Nucleus accumbens (tissue), 56 donors: Measurements from ENCODE around the gene ABCA2.

Source experiments
- DNase-seq, 56 donors: peaks; one replicate each; lab custom pipeline; 2025; lab: John Stamatoyannopoulos, UW

Gene ABCA2, protein sequence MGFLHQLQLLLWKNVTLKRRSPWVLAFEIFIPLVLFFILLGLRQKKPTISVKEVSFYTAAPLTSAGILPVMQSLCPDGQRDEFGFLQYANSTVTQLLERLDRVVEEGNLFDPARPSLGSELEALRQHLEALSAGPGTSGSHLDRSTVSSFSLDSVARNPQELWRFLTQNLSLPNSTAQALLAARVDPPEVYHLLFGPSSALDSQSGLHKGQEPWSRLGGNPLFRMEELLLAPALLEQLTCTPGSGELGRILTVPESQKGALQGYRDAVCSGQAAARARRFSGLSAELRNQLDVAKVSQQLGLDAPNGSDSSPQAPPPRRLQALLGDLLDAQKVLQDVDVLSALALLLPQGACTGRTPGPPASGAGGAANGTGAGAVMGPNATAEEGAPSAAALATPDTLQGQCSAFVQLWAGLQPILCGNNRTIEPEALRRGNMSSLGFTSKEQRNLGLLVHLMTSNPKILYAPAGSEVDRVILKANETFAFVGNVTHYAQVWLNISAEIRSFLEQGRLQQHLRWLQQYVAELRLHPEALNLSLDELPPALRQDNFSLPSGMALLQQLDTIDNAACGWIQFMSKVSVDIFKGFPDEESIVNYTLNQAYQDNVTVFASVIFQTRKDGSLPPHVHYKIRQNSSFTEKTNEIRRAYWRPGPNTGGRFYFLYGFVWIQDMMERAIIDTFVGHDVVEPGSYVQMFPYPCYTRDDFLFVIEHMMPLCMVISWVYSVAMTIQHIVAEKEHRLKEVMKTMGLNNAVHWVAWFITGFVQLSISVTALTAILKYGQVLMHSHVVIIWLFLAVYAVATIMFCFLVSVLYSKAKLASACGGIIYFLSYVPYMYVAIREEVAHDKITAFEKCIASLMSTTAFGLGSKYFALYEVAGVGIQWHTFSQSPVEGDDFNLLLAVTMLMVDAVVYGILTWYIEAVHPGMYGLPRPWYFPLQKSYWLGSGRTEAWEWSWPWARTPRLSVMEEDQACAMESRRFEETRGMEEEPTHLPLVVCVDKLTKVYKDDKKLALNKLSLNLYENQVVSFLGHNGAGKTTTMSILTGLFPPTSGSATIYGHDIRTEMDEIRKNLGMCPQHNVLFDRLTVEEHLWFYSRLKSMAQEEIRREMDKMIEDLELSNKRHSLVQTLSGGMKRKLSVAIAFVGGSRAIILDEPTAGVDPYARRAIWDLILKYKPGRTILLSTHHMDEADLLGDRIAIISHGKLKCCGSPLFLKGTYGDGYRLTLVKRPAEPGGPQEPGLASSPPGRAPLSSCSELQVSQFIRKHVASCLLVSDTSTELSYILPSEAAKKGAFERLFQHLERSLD (N-terminal part only)

DNA sequence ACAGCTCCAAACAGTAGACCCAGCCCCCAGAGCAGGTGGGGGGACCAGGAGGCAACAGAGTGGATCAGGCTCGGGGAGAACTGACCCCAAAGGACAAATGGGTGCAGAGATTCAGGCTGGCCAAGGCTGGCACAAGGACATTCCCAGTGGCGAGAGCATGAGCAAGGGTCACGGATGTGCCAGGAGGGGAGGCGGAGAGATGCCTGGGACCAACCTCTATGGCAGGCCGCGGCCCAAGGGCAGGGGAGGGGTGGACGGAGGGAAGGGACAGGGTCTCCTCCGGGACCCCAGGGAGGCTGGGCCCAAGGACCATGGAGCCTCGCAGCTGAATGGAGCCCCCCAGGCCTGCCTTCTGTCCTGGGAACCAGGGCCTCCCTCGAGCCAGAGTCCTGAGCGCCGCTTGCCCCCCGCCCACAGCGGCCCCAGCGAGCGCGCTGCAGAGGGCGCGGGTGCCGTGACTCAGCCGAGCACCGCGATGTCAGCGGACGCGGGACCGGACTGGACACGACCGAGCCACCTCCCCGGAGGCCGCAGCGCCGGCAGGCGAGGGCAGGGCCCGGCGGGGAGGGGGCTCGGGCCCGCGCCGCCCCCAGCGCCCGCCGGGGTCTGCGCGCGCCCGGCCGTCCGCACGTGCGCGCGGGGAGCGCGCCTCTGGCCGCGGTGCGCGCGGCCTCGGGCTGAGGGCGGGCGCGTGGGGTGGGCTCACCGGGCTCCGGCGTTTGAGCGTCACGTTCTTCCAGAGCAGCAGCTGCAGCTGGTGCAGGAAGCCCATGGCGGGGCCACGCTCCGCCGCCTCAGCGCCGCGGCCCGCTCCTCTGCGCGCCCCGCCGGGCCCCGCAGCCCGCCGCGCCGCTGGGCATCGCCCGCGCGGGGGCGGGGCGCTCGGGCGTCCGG lies at the start of gene ABCA2:
TSS of gene ABCA2 (minus strand) at position 869 of the 894 bp plus-strand sequence. CDS start at position 772, 97 bp downstream.
- peak in 10 of 56 donors; percentile 16 to 68 (median 50) for DNase-seq

DNA sequence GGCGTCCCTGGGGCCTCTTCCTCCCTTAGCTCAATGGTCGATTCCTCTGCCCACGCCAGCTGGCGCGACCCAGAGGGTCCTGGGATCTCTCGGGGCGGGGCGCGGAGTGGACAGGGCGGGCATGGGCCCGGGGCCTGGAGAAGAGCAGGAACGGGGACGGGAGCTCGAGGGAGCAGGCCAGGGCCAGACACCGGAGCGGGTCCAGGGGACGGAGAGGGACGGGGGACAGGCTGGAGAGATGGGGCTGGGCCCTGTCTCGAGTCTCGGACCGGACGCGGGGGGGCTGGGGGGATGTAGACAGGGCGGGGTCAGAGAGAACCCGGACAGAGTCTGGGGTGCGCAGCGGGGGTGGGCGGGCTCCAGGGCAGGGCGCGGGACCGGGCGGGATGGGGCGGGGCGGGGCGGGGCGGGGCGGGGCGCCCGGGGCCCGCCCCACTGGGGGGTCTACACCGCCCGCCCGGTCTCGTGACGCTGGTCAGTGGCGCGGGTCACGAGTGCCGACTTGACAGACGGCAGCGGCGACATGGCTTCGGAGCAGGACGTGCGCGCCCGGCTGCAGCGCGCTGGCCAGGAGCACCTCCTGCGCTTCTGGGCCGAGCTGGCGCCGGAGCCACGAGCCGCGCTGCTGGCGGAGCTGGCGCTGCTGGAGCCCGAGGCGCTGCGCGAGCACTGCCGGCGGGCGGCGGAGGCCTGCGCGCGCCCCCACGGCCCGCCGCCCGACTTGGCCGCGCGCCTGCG lies 49.1 kb upstream of the ABCA2 start, which contains the start of gene UAP1L1:
TSS of gene UAP1L1 (plus strand) at position 508 of the 738 bp plus-strand sequence. CDS start at position 524, 16 bp downstream.
- DNase-seq, result peak in 52 of 56 donors; percentile 31 to 95 (median 74)

DNA sequence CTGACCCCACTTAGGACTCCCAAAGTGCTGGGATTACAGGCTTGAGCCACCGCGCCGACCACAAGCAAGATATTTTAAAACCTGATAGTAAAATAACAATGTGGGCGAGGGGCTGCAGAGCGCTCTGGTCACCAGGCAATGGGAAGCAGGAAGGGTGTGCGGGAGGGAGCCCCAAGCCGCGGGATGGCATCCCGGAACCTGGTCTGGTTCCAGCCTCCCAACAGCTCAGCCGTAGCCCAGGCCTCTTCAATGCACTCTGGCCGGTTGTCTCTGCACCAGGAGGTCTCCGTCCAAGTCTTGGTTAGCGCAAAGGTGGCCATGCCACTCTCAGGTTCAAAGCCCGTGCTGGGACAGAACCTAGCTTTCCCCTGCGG lies 48.6 kb upstream of the ABCA2 start:
- peak in 1 of 56 donors; percentile 47 for DNase-seq

DNA sequence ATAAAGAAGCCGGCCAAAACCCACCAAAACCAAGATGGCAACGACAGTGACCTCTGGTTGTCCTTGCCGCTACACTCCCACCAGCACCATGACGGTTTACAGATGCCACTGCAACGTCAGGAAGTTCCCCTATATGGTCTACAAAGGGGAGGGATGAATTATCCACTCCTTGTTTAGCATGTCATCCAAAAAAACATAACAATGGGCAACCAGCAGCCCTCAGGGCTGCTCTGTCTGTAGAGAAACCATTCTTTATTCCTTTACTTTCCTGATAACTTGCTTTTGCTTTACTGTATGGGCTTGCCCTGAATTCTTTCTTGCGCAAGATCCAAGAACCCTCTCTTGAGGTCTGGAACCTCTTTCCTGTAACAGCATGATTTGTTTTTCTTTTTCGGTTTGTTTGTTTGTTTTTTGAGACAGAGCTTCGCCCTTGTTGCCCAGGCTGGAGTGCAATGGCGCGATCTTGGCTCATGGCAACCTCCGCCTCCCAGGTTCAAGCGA lies 47.3 kb upstream of the ABCA2 start:
- no peak for DNase-seq

DNA sequence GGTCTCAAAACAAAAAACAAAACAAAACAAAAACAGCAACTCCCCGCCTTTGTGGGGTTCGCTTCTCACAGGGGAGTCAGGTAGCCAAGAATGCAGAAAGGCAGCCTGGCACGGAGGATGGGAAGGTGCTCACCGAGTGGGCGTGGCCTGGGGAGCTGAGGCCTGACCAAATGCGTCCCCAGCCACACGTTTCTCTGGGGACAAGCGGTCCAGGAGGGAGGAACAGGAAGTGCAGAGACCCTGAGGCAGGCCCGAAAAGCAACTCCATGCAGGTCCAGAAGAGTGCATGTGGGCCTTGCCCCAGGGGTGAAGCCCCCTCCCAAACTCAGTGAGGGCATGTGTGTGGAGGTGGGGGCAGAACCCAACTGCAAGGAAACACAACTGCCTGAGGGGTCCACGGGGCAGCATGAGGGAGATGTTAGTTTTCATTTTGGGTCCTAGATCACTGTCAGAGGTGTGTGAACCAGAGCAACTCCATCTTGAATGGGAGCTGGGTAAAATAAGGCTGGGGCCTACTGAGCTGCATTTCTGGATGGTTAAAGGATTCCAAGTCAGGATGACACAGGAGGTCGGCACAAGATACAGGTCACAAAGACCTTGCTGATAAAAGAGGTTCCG lies 46.7 kb upstream of the ABCA2 start:
- DNase-seq, result no peak

DNA sequence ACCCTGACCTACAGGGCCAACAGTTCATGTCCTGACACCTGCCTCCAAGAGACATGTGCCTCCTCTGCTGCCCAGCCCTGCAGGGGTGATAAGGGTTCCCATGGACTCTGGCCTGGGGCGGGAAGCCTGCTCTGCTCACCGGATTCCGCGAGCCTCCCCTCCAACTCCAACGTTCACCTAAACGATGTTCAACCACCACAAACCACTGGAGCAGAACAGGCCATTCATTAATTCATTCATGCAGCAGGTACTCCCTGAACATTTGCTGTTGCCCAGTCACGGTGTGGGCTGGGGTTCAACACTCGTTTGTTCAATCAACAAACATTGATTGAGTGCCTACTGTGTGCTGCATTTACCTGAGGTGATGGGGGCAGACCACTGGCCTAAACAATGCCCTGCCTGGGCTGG lies 46.0 kb upstream of the ABCA2 start:
- DNase-seq, result no peak

DNA sequence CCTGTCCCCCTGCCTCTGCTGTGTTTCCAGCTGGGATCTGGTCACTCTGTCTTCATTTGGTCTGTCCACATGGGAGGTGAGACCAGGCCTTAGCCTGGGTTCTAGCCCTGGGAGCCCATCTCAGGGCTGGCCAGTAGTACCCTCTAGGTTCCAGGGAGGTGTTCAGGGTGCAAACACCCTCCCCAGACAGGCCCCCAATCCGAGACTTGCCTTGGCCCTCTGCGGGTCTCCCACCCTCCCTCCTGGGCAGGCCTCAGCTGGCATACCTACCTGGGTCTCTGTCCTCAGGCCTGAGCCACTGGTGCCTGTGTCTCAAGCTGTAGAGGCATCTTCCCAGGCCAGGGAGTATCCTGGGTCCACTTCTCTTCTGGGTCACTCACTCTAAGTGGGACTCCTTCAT lies 43.2 kb upstream of the ABCA2 start:
- no peak for DNase-seq

DNA sequence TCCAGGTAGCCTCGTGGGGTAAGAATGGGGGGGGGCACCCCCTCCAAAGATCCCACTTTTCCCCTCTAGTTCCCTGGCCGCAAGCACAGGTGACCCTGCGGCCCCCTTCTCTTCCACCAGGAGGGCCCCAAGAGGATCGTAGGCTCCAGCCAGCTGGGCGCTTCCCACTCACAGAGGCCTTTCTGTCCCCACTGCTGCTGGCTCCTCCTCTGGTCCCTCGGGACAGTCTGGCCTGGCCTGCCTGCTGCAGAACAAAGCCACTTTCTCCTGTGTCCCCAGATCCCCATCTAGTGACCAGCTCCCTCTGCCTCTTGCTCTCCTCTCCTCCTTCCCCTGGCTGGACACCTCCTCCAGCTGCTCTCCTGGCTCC lies 42.9 kb upstream of the ABCA2 start:
- DNase-seq, result peak in 54 of 56 donors; percentile 54 to 95 (median 82)

DNA sequence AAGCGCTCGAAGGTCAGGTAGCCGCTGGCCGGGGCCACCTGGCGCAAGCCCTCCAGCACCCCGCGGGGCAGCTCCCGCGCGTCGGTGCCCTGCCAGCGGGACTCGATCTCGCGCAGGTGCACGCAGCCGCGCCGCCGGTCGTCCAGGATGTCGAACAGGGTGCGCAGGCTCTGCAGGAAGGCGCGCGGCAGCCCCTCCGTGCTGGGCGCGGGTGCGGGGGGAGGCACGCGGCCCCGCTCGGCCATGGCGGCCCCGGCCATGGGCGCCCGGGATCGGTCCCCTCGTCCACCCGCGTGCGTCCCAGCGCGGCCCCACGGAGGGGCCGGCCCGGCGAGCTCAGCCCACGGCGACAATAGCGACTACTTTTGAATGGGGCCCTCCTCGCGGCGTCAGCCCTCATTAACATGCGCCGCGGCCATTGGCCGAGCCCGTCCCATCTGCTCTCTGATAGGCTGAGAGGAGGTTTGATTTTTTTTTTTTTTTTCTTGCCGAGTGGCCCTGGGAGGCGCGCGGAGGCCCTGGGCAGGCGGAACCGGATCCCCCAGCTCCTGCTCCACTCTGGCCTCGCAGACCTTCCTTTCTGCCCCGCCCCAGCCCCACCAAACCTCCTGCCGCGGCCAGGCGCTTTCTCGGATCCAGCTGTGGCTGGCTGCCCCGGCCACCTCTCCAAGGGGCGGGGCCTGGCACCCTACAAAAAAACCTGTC lies 42.3 kb upstream of the ABCA2 start, which contains the start of gene SAPCD2:
TSS of gene SAPCD2 (minus strand) at position 357 of the 705 bp plus-strand sequence. CDS start at position 260, 97 bp downstream.
- peak in 53 of 56 donors; percentile 42 to 89 (median 77) for DNase-seq

DNA sequence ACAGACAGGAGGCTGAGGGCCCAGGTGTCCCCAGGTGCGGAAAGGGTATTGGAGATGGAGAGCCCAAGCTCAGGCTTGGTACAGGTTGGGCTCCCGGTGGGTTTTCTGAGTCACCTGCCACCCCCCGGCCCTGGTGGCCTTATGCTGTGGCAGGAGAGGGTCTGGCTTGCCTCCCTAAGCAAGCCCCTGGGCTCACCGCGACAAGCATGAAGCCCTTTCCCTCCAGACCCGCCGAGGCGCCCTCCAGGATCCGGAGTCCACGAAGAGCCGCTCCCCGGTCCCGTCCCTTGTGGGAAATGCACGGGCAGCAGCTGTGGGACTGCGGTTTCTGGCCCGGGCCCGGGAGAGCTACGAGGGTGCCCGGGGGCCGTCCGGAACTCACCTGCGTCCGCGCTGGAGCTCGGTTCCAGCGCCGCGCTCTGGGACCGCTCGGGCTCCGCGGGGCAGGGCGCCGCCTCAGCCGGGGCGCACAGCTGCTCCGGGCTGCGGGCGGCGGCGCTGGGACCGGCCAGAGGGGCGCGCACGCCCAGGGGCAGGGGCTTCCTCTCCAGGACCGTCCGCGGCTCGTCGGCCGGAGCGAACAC lies 41.6 kb upstream of the ABCA2 start:
- no peak for DNase-seq

DNA sequence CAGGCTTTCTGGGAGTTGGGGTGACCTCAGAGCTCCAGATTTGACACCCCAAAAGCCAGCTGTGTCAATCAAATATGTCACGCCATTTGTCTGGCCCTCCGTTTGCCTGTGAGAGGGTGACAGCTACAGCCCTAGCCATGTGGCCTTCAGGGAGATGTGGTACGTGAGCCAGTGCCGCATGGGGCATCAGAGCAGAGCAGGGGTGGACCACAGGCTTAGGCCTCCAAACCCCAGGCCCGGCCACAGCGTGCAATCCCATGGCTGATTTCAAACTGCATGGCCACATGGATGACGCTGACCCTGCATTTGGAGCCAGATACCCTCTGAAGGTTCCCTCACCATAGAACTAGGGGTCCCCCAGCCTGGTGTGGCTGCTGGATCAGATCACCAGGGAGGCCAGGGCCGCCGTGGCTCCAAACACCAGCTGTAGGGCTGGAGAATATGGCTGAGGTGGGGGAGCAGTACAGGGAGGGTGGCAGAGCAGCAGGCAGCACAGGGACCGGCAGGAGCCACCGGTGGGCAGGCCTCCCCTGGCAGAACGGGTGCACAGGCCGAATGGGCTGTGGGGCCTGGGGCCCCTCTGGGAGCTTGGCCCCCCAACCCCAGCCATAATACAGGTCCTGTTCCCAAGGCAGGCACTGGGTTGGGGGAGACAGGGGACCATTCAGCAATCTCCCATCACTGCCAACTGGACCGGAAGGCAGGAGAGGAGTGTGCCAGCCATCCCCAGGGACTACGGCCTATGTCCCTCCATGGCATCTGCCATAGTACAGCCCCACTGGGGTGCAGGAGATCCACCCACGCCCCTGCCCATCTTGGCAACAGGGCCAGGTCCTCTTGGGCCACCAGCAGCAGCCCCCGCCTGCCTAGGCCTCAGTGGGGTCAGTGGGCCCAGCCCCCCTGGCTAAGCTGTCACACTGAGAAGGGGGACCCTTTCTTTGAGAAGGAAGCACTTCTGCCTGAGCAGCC lies 40.8 kb upstream of the ABCA2 start:
- DNase-seq, result peak in 1 of 56 donors; percentile 21

DNA sequence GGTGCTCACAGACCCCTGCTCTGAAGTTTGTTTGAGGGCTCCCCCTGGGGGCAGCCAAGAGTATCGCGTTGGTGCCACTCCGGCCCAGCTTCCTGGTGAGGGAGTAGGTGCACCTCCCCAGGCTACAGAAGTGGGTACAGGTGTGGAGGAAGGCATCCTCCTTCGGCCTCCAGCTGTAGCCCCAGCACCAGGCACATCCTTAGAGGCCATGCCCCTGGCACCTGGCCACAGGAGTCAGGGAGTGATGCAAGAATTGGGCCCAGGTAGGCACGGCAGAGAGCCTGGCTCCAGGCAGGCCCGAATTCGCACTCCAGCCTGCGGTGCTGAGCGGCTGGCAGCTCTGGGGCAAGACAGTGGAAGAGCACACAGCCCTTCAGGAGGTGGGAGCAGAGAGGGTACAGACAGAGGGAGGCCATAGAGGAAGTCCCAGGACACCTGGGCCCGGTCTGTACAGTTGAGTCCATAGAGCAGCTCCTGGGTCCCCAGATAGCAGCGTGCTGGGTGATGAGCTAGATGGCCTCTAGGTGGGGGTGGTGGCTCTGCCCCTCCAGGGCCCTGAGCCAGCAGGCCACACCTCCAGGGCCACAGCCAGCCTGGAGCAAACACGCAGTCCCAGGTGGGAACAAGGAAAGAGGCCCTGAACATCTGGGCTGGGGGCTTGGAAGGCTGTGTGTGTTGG lies 40.0 kb upstream of the ABCA2 start:
- DNase-seq, result peak in 51 of 56 donors; percentile 15 to 86 (median 62)

DNA sequence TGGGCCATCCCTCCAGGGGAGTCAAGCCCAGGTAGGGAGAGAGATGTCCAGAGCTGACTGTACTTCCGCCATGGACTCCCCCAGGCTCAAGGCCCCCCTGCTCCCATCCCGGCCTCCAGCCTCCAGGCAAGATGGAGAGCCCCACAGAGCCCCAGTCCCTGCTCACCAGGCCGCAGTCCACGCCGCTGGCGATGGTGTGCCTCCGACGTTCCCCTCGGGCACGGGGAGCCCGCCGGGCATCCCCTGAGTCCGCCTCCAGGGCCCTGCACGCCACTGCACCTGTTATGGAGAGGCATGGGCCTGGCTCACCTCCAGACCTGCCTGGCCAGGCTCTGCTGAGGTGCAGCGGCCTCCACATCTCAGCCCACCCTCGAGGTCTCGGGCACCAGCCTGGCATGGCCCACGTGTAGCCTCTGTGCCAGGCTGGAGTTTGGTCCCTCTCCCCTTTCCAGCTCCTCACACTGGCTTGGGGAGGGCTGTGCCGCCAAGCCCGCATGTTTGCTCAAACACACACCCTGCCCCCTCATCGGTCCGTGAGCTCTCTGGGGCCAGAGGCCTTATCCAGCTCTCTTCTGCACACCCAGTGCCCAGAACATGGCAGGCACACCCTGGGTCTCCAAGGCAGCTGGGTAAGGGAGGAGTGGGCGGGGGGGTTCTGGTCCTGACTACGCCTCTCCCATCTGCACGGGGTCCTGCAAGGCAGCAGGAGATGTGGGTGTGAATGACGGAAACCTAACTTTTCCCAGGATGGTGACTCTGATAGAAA lies 38.2 kb upstream of the ABCA2 start:
- no peak for DNase-seq

DNA sequence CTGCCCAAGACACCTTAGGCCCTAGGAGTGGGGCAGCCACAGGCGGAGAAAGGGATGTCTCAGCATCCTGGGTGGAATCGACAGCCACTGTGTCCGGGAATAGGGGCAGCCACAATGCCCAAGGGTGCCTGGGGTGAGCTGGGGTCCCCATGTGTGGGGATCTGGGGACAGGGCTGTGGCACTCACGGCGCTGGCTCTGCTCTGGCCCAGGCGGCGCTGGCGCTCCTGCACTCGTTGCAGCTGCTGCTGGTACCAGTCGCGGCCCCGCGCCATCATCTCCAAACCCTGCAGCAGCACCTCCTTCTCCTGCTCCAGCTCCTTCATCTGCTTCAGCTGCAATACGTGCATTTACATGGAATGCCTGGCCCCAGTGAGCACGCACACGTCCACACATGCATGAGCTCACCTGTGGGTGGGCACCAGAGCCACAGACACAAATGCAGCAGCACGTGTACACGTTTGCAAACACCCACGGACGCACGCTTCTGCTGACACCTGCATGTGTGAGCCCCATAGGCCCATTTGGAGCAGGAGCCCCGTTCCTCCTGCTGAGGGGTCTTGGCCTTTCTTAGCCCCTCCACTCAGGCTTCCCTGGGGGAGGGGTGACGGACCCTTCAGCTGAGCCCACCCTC lies 37.4 kb upstream of the ABCA2 start:
- DNase-seq, result no peak
